ENCODE results near the gene TPP1. TPM values are rescaled to one million over a fixed set of nuclear protein-coding genes. Genes with fewer than 3 reads are reported as not detected.

TPP1 gene
- total and polyA plus RNA-seq, 4 donors: 52.8 to 108 (median 86.5) TPM

DNA sequence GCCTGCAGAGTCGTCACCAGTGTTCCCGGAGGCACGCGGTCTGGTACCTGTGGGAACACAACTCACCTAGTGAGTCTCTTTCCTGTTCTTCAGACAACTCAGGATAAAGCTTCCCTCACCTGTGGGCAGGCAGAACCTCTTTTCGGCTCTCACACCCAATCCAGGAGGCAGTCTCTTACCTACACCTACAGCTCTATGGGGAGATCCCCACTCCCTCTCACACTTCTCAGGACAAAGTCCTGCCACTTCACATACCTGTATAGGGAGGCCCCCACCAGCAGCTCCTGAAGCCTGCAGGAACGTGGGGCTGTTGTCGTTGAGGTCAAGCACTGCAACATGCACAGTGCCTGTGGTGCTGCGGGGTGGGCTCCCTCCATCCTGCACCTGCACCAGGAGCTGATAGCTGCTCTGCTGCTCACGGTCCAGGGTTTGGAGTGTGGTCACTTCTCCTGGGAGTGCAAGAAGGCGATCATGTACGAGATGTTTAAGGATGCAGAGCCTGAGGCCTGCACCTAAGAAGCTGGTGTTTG is 12.2 kb upstream of the TPP1 start:
- WGBS: 88% methylated on average over 11 of the region's 11 CpGs
- no peak for DNase-seq (ENCODE audit: low spot score)
- H3K4me1 ChIP-seq (ENCODE audit: control insufficient read depth in 4 of 4, insufficient read depth in 4 of 4, low read length in 3 of 4): peaks cover 3 to 26% (median 14%) of the 10 kb centered on the region in 4 donors

More for the DNA sequence above, 12.2 kb upstream of the TPP1 start:
- Histone ChIP-seq H3K27me3 (ENCODE audit: control insufficient read depth in 4 of 4, insufficient read depth in 4 of 4, low read length in 3 of 4) (no peaks in the 10 kb centered on the region), H3K9ac (ENCODE audit: low read depth in 1 of 2, low read length in 2 of 2) (no peak overlapping the region), H3K9me3 (ENCODE audit: control insufficient read depth in 4 of 4, low read length in 3 of 4) (no peaks in the 10 kb centered on the region), H3K36me3 (ENCODE audit: control insufficient read depth in 4 of 4, insufficient read depth in 3 of 4, low read depth in 1 of 4, low read length in 3 of 4) (no peaks in the 10 kb centered on the region), H3K27ac (ENCODE audit: low read depth in 1 of 2, low read length in 2 of 2) (no peak overlapping the region), H3K4me3 (ENCODE audit: low read depth in 1 of 3, low read length in 3 of 3) (no peak overlapping the region)
- TF ChIP-seq SP1 (IDR thresholded peaks at IDR 0.05): no peak
- no peak for TF ChIP-seq FOXA2 (IDR thresholded peaks at IDR 0.05)
- no peak for TF ChIP-seq EGR1 (IDR thresholded peaks at IDR 0.05; ENCODE audit: low read depth in 2 of 2)
- TF ChIP-seq, protein P1, sequence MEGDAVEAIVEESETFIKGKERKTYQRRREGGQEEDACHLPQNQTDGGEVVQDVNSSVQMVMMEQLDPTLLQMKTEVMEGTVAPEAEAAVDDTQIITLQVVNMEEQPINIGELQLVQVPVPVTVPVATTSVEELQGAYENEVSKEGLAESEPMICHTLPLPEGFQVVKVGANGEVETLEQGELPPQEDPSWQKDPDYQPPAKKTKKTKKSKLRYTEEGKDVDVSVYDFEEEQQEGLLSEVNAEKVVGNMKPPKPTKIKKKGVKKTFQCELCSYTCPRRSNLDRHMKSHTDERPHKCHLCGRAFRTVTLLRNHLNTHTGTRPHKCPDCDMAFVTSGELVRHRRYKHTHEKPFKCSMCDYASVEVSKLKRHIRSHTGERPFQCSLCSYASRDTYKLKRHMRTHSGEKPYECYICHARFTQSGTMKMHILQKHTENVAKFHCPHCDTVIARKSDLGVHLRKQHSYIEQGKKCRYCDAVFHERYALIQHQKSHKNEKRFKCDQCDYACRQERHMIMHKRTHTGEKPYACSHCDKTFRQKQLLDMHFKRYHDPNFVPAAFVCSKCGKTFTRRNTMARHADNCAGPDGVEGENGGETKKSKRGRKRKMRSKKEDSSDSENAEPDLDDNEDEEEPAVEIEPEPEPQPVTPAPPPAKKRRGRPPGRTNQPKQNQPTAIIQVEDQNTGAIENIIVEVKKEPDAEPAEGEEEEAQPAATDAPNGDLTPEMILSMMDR (IDR thresholded peaks at IDR 0.05; ENCODE audit: low read depth, low read length, missing input control): no peak
- TF ChIP-seq, protein P2, sequence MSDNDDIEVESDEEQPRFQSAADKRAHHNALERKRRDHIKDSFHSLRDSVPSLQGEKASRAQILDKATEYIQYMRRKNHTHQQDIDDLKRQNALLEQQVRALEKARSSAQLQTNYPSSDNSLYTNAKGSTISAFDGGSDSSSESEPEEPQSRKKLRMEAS (IDR thresholded peaks at IDR 0.05): no peak
- TF ChIP-seq TAF1 (conservative IDR thresholded peaks at IDR 0.05): no peak
- TF ChIP-seq, protein P3, sequence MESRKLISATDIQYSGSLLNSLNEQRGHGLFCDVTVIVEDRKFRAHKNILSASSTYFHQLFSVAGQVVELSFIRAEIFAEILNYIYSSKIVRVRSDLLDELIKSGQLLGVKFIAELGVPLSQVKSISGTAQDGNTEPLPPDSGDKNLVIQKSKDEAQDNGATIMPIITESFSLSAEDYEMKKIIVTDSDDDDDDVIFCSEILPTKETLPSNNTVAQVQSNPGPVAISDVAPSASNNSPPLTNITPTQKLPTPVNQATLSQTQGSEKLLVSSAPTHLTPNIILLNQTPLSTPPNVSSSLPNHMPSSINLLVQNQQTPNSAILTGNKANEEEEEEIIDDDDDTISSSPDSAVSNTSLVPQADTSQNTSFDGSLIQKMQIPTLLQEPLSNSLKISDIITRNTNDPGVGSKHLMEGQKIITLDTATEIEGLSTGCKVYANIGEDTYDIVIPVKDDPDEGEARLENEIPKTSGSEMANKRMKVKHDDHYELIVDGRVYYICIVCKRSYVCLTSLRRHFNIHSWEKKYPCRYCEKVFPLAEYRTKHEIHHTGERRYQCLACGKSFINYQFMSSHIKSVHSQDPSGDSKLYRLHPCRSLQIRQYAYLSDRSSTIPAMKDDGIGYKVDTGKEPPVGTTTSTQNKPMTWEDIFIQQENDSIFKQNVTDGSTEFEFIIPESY (IDR thresholded peaks at IDR 0.05): no peak
- TF ChIP-seq NR2F2 (IDR thresholded peaks at IDR 0.05): no peak
- TF ChIP-seq GABPA (IDR thresholded peaks at IDR 0.05 in 1 of 2, conservative IDR thresholded peaks at IDR 0.05 in 1 of 2): no peak
- TF ChIP-seq YY1 (IDR thresholded peaks at IDR 0.05): no peak
- TF ChIP-seq, protein P4, sequence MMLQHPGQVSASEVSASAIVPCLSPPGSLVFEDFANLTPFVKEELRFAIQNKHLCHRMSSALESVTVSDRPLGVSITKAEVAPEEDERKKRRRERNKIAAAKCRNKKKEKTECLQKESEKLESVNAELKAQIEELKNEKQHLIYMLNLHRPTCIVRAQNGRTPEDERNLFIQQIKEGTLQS (IDR thresholded peaks at IDR 0.05): no peak
- no peak for TF ChIP-seq HNF4A (conservative IDR thresholded peaks at IDR 0.05)
- no peak for TF ChIP-seq JUND (IDR thresholded peaks at IDR 0.05)
- TF ChIP-seq, protein P5, sequence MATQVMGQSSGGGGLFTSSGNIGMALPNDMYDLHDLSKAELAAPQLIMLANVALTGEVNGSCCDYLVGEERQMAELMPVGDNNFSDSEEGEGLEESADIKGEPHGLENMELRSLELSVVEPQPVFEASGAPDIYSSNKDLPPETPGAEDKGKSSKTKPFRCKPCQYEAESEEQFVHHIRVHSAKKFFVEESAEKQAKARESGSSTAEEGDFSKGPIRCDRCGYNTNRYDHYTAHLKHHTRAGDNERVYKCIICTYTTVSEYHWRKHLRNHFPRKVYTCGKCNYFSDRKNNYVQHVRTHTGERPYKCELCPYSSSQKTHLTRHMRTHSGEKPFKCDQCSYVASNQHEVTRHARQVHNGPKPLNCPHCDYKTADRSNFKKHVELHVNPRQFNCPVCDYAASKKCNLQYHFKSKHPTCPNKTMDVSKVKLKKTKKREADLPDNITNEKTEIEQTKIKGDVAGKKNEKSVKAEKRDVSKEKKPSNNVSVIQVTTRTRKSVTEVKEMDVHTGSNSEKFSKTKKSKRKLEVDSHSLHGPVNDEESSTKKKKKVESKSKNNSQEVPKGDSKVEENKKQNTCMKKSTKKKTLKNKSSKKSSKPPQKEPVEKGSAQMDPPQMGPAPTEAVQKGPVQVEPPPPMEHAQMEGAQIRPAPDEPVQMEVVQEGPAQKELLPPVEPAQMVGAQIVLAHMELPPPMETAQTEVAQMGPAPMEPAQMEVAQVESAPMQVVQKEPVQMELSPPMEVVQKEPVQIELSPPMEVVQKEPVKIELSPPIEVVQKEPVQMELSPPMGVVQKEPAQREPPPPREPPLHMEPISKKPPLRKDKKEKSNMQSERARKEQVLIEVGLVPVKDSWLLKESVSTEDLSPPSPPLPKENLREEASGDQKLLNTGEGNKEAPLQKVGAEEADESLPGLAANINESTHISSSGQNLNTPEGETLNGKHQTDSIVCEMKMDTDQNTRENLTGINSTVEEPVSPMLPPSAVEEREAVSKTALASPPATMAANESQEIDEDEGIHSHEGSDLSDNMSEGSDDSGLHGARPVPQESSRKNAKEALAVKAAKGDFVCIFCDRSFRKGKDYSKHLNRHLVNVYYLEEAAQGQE (IDR thresholded peaks at IDR 0.05): no peak
- no peak for TF ChIP-seq RXRA (IDR thresholded peaks at IDR 0.05)
- no peak for TF ChIP-seq HNF4G (IDR thresholded peaks at IDR 0.05)

Data from liver (tissue), 9 donors.